ENCODE results near the gene BPTF.
A peak's percentile ranks its signal among the peaks of the same experiment; 100 is the strongest.
"Not testable (repeated sequence)": the region's sequence is repeated elsewhere in the genome, so short reads cannot be mapped to it uniquely, and the experiment has no call there.

Gene BPTF

GRCh38 chr17:67911059-67911782 lies 85.9 kb downstream of the BPTF start:
- Histone ChIP-seq H3K27ac (ENCODE audit: low read depth, low read length) (no peak overlapping the region), H3K27me3 (ENCODE audit: control insufficient read depth in 5 of 5, insufficient read depth in 4 of 5, low read length in 5 of 5) (no peaks in the 10 kb centered on the region), H3K4me3 (ENCODE audit: low read depth in 1 of 5, low read length in 5 of 5) (no peak overlapping the region), H3K9ac (ENCODE audit: low read length in 5 of 5) (no peak overlapping the region), H3K9me3 (ENCODE audit: control insufficient read depth in 5 of 5, low read length in 5 of 5) (no peaks in the 10 kb centered on the region), H3K36me3 (ENCODE audit: control insufficient read depth in 5 of 5, insufficient read depth in 5 of 5, low read length in 5 of 5) (peaks cover 34 to 59% (median 47%) of the 10 kb centered on the region in 5 donors), H3K4me1 (ENCODE audit: control insufficient read depth in 5 of 5, insufficient read depth in 5 of 5, low read length in 5 of 5) (no peaks in the 10 kb centered on the region)

GRCh38 chr17:67912088-67912487 lies 86.8 kb downstream of the BPTF start:
- H3K27ac ChIP-seq (ENCODE audit: low read depth, low read length), result no peak overlapping the region
- H3K4me3 ChIP-seq (ENCODE audit: low read depth in 1 of 5, low read length in 5 of 5), result no peak overlapping the region
- H3K9me3 ChIP-seq (ENCODE audit: control insufficient read depth in 5 of 5, low read length in 5 of 5), result no peaks in the 10 kb centered on the region
- no peaks in the 10 kb centered on the region for H3K4me1 ChIP-seq (ENCODE audit: control insufficient read depth in 5 of 5, insufficient read depth in 5 of 5, low read length in 5 of 5)
- H3K9ac ChIP-seq (ENCODE audit: low read length in 5 of 5), result no peak overlapping the region
- no peaks in the 10 kb centered on the region for H3K27me3 ChIP-seq (ENCODE audit: control insufficient read depth in 5 of 5, insufficient read depth in 4 of 5, low read length in 5 of 5)
- peaks cover 34 to 55% (median 43%) of the 10 kb centered on the region in 5 donors for H3K36me3 ChIP-seq (ENCODE audit: control insufficient read depth in 5 of 5, insufficient read depth in 5 of 5, low read length in 5 of 5)

- no peak overlapping the region for H3K4me3 ChIP-seq (ENCODE audit: low read depth in 1 of 5, low read length in 5 of 5)
- H3K4me1 ChIP-seq (ENCODE audit: control insufficient read depth in 5 of 5, insufficient read depth in 5 of 5, low read length in 5 of 5), result no peaks in the 10 kb centered on the region
- no peaks in the 10 kb centered on the region for H3K27me3 ChIP-seq (ENCODE audit: control insufficient read depth in 5 of 5, insufficient read depth in 4 of 5, low read length in 5 of 5)
- H3K27ac ChIP-seq (ENCODE audit: low read depth, low read length), result no peak overlapping the region
- no peak overlapping the region for H3K9ac ChIP-seq (ENCODE audit: low read length in 5 of 5)
- H3K9me3 ChIP-seq (ENCODE audit: control insufficient read depth in 5 of 5, low read length in 5 of 5), result no peaks in the 10 kb centered on the region
- H3K36me3 ChIP-seq (ENCODE audit: control insufficient read depth in 5 of 5, insufficient read depth in 5 of 5, low read length in 5 of 5), result peaks cover 34 to 52% (median 42%) of the 10 kb centered on the region in 5 donors
These were observed 87.4 kb downstream of the BPTF start for GRCh38 chr17:67912656-67913055.

DNA sequence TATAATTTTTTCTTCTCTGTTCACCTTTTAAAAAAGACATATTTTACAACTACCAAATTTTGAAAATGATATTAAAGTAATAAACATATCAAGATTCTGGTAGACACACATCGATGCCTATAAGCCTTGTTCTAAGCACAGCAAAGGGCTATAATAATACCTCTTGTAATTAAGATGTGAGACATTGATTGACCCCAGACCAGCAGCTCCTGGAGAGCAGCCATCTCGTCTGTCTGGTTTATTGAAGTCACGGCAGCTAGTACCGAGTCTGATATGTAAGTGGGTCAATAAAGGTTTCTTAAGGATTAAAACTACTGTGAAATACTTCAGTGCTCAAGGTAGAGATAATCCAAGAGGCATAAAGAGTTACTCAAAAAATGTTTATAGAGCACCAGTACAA lies 94.9 kb downstream of the BPTF start:
- H3K27me3 ChIP-seq (ENCODE audit: control insufficient read depth in 5 of 5, insufficient read depth in 4 of 5, low read length in 5 of 5), result no peaks in the 10 kb centered on the region
- H3K4me3 ChIP-seq (ENCODE audit: low read depth in 1 of 5, low read length in 5 of 5), result no peak overlapping the region
- no peaks in the 10 kb centered on the region for H3K9me3 ChIP-seq (ENCODE audit: control insufficient read depth in 5 of 5, low read length in 5 of 5)
- peaks cover 9 to 60% (median 29%) of the 10 kb centered on the region in 5 donors for H3K36me3 ChIP-seq (ENCODE audit: control insufficient read depth in 5 of 5, insufficient read depth in 5 of 5, low read length in 5 of 5)
- no peak overlapping the region for H3K27ac ChIP-seq (ENCODE audit: low read depth, low read length)
- H3K4me1 ChIP-seq (ENCODE audit: control insufficient read depth in 5 of 5, insufficient read depth in 5 of 5, low read length in 5 of 5), result peaks cover 4 to 9% (median 8%) of the 10 kb centered on the region in 5 donors
- no peak overlapping the region for H3K9ac ChIP-seq (ENCODE audit: low read length in 5 of 5)

DNA sequence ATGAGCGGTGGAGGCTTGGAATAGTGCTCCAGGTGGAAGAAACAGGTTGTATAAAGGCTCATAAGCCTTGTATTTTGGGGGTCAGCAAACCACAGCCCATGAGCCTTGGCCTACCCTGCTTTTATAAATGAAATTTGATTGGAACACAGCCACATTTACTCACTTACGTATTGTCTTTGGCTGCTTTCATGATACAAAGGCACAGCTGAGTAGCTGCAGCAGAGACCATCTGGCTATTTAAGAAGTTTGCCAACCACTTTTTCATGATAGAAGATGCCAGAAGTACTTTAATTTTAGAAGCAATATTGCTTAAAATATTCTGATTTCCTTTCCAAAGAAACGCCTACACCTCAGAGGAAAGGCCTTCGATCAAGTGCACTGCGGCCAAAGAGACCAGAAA lies 97.2 kb downstream of the BPTF start:
- H3K4me3 ChIP-seq (ENCODE audit: low read depth in 1 of 5, low read length in 5 of 5), result no peak overlapping the region
- peaks cover 4 to 9% (median 8%) of the 10 kb centered on the region in 5 donors for H3K4me1 ChIP-seq (ENCODE audit: control insufficient read depth in 5 of 5, insufficient read depth in 5 of 5, low read length in 5 of 5)
- H3K9ac ChIP-seq (ENCODE audit: low read length in 5 of 5), result peak overlapping the region in 2 of 5 donors; percentile 21 to 23
- H3K9me3 ChIP-seq (ENCODE audit: control insufficient read depth in 5 of 5, low read length in 5 of 5), result no peaks in the 10 kb centered on the region
- peaks cover 18 to 66% (median 35%) of the 10 kb centered on the region in 5 donors for H3K36me3 ChIP-seq (ENCODE audit: control insufficient read depth in 5 of 5, insufficient read depth in 5 of 5, low read length in 5 of 5)
- H3K27ac ChIP-seq (ENCODE audit: low read depth, low read length), result no peak overlapping the region
- H3K27me3 ChIP-seq (ENCODE audit: control insufficient read depth in 5 of 5, insufficient read depth in 4 of 5, low read length in 5 of 5), result no peaks in the 10 kb centered on the region

- H3K4me3 ChIP-seq (ENCODE audit: low read depth in 1 of 5, low read length in 5 of 5); H3K9me3 ChIP-seq (ENCODE audit: control insufficient read depth in 5 of 5, low read length in 5 of 5); H3K9ac ChIP-seq (ENCODE audit: low read length in 5 of 5); H3K4me1 ChIP-seq (ENCODE audit: control insufficient read depth in 5 of 5, insufficient read depth in 5 of 5, low read length in 5 of 5); H3K27ac ChIP-seq (ENCODE audit: low read depth, low read length); H3K27me3 ChIP-seq (ENCODE audit: control insufficient read depth in 5 of 5, insufficient read depth in 4 of 5, low read length in 5 of 5): not testable (repeated sequence)
- H3K36me3 ChIP-seq (ENCODE audit: control insufficient read depth in 5 of 5, insufficient read depth in 5 of 5, low read length in 5 of 5), result peaks cover 34 to 87% (median 67%) of the 10 kb centered on the region in 5 donors
These were observed 103.5 kb downstream of the BPTF start for GRCh38 chr17:67928842-67929241.

DNA sequence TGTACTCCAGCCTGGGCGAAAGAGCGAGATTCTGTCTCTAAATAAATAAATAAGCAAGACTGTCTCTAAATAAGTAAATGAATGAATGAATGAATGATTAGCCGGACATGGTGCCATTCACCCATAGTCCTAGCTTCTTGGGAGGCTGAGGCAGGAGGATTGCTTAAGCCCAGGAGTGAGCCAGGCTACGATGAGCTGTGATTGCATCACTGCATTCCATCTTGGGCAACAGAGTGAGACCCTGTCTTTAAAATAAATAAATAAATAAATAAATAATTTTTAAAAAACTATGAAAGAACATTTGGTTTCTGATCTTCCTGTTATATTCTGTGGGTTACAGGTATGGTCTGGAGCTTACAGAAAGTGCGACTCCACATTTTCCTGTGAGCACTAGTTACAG lies 105.9 kb downstream of the BPTF start:
- Histone ChIP-seq H3K9me3 (ENCODE audit: control insufficient read depth in 5 of 5, low read length in 5 of 5) (no peaks in the 10 kb centered on the region), H3K27ac (ENCODE audit: low read depth, low read length) (no peak overlapping the region), H3K36me3 (ENCODE audit: control insufficient read depth in 5 of 5, insufficient read depth in 5 of 5, low read length in 5 of 5) (peaks cover 27 to 88% (median 62%) of the 10 kb centered on the region in 5 donors), H3K27me3 (ENCODE audit: control insufficient read depth in 5 of 5, insufficient read depth in 4 of 5, low read length in 5 of 5) (no peaks in the 10 kb centered on the region), H3K9ac (ENCODE audit: low read length in 5 of 5) (no peak overlapping the region), H3K4me1 (ENCODE audit: control insufficient read depth in 5 of 5, insufficient read depth in 5 of 5, low read length in 5 of 5) (peaks cover 0 to 9% (median 3%) of the 10 kb centered on the region in 5 donors), H3K4me3 (ENCODE audit: low read depth in 1 of 5, low read length in 5 of 5) (no peak overlapping the region)

GRCh38 chr17:67942810-67943209 lies 117.5 kb downstream of the BPTF start:
- Histone ChIP-seq H3K9me3 (ENCODE audit: control insufficient read depth in 5 of 5, low read length in 5 of 5) (no peaks in the 10 kb centered on the region), H3K36me3 (ENCODE audit: control insufficient read depth in 5 of 5, insufficient read depth in 5 of 5, low read length in 5 of 5) (peaks cover 52 to 85% (median 75%) of the 10 kb centered on the region in 5 donors)

GRCh38 chr17:67944035-67944434 lies 118.7 kb downstream of the BPTF start:
- Histone ChIP-seq H3K9me3 (ENCODE audit: control insufficient read depth in 5 of 5, low read length in 5 of 5) (no peaks in the 10 kb centered on the region), H3K27me3 (ENCODE audit: control insufficient read depth in 5 of 5, insufficient read depth in 4 of 5, low read length in 5 of 5) (no peaks in the 10 kb centered on the region), H3K4me3 (ENCODE audit: low read depth in 1 of 5, low read length in 5 of 5) (no peak overlapping the region), H3K4me1 (ENCODE audit: control insufficient read depth in 5 of 5, insufficient read depth in 5 of 5, low read length in 5 of 5) (no peaks in the 10 kb centered on the region), H3K36me3 (ENCODE audit: control insufficient read depth in 5 of 5, insufficient read depth in 5 of 5, low read length in 5 of 5) (peaks cover 51 to 90% (median 85%) of the 10 kb centered on the region in 5 donors), H3K27ac (ENCODE audit: low read depth, low read length) (no peak overlapping the region), H3K9ac (ENCODE audit: low read length in 5 of 5) (no peak overlapping the region)

More at GRCh38 chr17:67942810-67943209, 117.5 kb downstream of the BPTF start:
- Histone ChIP-seq H3K27me3 (ENCODE audit: control insufficient read depth in 5 of 5, insufficient read depth in 4 of 5, low read length in 5 of 5) (no peaks in the 10 kb centered on the region), H3K9ac (ENCODE audit: low read length in 5 of 5) (no peak overlapping the region), H3K4me3 (ENCODE audit: low read depth in 1 of 5, low read length in 5 of 5) (no peak overlapping the region), H3K27ac (ENCODE audit: low read depth, low read length) (no peak overlapping the region), H3K4me1 (ENCODE audit: control insufficient read depth in 5 of 5, insufficient read depth in 5 of 5, low read length in 5 of 5) (no peaks in the 10 kb centered on the region)

DNA sequence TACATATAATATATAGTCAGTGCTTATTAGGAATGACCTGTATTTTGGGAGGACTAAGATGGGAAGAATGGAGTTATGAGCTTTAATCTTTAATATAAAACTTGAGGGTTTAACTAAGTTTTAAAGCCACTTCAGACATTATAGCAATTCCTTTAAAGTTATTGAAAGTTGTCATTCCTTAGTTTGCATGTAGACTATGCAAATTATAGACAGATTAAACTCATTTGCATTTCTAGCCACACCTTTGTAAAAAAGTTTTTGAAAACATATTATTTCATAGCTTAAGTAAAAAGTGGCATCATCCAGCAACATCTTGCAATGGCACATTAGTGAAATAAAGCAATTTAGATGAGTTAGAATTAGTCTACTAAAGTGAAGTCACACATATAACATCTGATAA lies 121.2 kb downstream of the BPTF start:
- H3K9ac ChIP-seq (ENCODE audit: low read length in 5 of 5), result no peak overlapping the region
- peaks cover 45 to 96% (median 78%) of the 10 kb centered on the region in 5 donors for H3K36me3 ChIP-seq (ENCODE audit: control insufficient read depth in 5 of 5, insufficient read depth in 5 of 5, low read length in 5 of 5)
- no peak overlapping the region for H3K4me3 ChIP-seq (ENCODE audit: low read depth in 1 of 5, low read length in 5 of 5)
- no peak overlapping the region for H3K27ac ChIP-seq (ENCODE audit: low read depth, low read length)
- H3K4me1 ChIP-seq (ENCODE audit: control insufficient read depth in 5 of 5, insufficient read depth in 5 of 5, low read length in 5 of 5), result no peaks in the 10 kb centered on the region
- H3K27me3 ChIP-seq (ENCODE audit: control insufficient read depth in 5 of 5, insufficient read depth in 4 of 5, low read length in 5 of 5), result no peaks in the 10 kb centered on the region
- no peaks in the 10 kb centered on the region for H3K9me3 ChIP-seq (ENCODE audit: control insufficient read depth in 5 of 5, low read length in 5 of 5)

Measured in subcutaneous abdominal adipose tissue (tissue), 5 donors.